ENCODE results near the gene OSTF1. TPM values are rescaled to one million over a fixed set of nuclear protein-coding genes. Genes with fewer than 3 reads are reported as not detected.

OSTF1 gene
- total RNA-seq, 1 donor from 2014 or later = 122 TPM

DNA sequence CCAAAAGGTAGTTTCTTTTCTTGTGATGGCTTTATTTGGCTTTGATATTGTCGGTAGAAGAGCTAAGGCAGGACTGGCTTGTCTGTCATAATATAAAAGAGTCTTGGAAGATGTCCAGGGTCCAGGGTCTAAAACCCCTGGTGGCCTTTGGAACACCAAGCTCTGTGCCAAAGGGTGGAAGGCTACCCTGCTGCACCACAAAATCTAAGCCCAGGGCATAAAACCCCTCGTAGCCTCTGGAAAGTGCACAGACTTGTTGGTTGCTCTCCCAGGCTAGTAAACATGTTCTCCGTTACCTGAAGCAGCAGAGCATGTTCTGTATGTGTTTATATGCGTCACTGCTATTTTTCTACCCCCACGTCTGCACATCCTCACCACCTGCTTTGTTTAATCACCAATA is 75.5 kb downstream of the OSTF1 start:
- DNase-seq (ENCODE audit: low read depth, low spot score) = no peak

DNA sequence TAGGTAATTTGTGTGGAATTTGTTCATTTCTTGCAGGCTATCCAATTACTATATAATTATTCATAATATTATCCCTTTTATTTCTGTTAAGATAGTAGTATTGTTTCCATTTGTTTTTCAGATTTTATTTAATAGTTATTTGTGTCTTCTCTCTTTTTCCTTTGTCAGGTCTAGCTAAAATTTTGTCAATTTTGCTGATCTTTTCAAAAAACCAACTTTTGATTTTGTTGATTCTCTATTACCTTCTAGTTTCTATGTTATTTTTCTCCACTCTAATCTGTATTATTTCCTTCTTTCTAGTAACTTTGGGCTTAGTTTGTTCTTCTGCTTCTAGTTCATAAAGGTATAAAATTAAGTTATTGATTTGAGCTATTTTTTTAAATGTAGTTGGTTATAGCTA is 76.3 kb downstream of the OSTF1 start:
- no peak for DNase-seq (ENCODE audit: low read depth, low spot score)

DNA sequence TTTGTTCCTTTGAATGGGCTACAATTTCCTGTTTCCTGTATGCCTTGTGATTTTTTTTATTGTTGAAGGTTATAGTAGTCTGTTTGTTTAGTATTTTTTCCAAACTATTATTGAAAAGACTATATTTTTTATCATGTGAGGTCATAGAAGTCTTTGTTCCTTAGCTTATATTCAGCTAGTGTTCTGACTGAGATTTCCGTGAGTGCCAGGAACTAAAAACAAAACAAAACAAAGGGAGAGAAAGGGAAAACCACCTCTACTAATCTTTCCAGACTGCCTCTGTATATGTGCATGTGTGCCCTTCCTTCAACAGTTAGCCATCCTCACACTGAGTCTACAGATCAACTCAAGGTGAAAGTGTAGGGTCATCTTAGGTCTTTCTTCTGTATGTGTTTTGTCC is 79.0 kb downstream of the OSTF1 start:
- no peak for DNase-seq (ENCODE audit: low read depth, low spot score)

DNA sequence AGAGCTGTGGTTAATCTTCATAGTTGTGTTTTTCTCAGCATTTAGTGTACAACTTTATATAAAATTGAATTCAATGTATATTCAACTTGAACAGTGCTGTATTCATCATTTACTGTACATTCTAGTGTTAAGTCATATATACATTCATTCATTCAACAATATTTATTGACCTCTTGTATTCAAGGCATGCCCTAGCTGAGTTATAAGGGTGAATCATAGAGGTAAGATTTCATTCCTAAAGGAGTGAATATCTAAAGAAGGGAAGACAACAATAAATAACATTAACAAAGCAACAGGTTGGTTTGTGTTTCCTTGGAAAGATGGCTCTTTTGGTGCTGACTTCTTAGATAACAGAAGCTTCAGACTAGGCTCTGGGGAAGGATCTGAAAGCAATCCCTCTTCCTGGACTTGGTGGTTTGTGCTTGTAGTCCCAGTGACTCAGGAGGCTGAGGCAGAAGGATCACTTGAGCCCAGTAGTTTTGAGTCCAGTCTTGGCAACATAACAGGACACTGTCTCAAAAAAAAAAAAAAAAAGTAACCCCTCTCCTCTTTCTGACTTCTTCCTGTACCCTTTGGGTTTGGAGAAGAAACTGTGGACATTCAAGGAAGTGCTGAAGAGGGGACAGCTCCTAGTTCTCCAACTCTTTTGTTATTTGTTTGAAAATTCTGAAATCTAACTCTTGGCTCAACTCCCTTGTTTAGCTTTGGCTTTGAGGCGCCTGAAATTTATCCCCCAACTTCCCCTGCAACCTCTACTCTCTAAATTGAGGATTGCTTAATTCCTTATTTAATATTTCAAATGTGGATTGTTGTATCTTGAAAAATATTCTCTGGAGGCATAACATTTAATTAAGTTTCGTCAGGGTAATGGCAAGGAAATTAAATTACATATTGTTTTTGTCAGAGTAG is 80.2 kb downstream of the OSTF1 start:
- no peak for DNase-seq (ENCODE audit: low read depth, low spot score)

DNA sequence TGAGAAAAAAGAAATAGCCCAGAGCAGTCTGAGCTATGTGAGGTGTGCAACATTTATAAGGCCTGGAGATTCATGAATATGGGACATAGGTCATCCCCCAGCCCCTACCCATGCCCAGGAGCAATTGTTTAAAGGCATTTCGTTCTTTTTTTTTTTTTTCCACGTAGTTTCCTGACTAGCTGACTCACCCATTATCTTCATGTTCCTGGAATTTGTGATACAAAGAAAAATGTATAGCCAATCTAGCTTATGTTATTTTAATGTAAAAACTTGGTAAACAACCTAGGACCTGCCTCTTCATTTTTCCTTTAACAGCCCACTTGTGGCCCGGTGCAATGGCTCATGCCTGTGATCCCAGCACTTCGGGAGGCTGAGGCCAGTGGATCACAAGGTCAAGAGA is 81.3 kb downstream of the OSTF1 start:
- peak; percentile 93 for DNase-seq (ENCODE audit: low read depth, low spot score)

DNA sequence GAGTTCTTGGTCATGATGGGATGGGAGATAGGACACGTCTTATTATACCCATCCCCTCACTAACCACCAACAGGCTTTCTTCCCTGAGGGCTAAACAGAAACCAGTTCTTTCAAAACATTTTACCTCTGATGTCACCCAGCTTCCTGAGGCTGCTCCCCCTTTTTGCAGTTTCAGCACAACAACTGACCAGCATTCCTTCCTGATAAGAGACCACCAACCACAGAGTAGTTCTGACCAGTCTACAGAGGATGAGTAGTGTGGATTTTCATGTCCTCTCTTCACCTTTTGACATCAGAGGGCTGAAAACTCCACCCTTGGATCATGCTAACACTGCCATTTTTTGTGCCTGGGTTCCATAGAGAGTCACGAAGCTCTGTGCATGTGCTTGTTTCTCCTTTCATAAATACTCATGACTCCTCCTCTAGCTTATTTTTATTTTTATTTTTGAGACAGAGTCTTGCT is 82.6 kb downstream of the OSTF1 start:
- DNase-seq (ENCODE audit: low read depth, low spot score) = no peak

DNA sequence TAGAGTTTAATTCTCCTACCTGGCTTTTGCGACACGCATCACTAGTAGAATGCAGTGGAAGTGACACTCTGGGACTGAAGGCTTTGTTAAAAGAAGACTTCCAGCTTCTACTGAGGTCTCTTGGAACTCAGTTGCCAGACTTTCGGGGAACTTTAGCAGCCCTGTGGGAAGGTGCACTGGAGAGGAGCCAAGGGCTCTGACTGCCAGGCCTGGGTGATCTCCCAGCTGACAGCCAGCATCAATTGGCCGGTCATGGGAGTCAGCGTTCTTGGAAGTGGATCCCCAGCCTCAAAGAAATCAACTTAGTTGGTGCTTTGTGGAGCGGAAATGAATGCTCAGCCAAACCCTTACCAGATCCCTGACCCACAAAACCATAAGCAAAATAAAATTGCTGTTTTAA is 87.1 kb downstream of the OSTF1 start:
- DNase-seq (ENCODE audit: low read depth, low spot score) = no peak

DNA sequence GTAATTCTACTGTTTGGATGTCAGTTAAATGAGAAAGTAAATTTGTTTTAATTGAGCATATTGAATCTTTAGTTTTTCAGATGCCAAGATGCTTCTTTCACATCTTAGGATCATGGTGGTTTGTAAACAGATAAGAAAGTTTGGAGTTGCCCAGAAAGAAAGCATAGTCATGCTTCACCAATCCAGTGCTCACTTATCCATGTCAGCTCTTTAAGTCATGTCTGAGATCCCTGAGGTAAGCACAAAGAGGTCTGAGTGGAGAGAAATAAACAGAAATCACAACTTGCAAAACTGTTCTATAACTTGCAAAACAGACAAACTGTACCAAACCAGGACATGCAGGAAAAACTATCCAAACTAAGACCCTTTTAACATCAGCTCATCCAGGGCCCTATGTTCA is 87.7 kb downstream of the OSTF1 start:
- no peak for DNase-seq (ENCODE audit: low read depth, low spot score)

DNA sequence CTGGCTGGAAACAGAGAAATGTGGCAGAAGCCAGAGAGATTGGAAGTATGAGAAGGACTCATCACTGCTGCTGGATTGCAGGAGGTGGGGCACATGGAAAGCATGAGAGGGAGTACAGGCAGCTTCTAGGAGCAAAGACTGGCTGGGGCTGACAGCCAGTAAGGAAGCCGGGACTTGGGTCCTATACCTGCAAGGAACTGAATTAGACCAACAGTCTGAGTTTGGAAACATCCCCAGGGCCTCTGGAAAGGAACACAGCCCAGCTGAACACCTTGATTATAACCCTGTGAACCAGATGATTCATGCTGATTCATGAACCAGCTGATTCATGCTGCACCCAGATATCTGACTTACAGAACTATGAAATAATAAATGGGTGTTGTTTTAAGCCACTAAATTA is 93.4 kb downstream of the OSTF1 start:
- no peak for DNase-seq (ENCODE audit: low read depth, low spot score)

DNA sequence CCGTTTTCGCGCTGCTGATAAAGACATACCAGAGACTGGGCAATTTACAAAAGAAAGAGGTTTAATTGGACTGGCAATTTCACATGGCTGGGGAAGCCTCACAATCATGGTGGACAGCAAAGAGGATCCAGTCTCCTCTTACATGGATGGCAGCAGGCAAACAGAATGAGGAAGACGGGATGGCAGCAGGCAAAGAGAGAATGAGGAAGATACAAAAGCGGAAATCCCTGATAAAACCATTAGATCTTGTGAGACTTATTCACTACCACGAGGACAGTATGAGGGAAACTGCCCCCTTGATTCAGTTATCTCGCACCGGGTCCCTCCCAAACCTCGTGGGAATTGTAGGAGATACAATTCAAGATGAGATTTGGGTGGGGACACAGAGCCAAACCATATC is 95.0 kb downstream of the OSTF1 start:
- DNase-seq (ENCODE audit: low read depth, low spot score) = no peak

DNA sequence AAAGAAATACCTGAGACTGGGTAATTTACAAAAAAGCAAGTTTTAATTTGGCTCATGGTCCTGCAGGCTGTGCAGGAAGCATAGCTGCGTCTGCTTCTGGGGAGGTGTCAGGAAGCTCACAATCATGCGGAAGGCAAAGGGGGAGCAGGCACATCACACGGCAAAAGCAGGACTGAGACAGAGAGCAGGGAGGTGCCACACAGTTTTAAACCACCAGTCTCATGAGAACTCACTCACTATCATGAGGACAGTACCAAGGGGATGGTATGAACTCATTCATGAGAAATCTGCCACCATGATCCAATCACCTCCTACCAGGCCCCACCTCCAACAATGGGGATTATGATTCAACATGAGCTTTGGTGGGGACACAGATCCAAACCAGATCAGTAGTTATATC is 96.2 kb downstream of the OSTF1 start:
- no peak for DNase-seq (ENCODE audit: low read depth, low spot score)

DNA sequence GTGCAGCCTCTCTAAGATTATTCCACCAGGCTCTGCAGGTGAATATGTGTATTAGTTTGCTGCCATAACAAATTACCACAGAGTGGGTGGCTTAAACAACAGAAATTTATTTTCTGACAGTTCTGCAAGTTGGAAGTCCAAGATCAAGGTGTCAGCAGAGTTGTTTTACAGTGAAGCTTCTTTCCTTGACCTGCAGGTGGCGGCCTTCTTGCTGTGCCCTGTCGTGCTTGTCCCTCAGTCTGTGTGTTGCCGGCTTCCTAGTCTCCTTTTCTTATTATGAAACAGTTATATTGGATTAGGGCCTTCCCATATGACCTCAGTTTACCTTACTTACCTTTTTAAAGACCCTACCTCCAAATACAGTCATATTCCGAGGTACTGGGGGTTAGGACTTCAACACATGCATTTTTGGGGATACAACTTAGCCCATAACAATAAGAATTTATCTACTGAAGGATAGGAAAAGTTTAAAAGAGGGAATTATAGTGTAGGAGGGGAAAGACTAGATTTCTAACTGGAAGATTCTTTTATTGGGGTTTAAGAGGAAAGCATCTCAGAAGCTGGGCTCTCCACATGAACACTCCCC is 97.4 kb downstream of the OSTF1 start:
- DNase-seq (ENCODE audit: low read depth, low spot score) = no peak

DNA sequence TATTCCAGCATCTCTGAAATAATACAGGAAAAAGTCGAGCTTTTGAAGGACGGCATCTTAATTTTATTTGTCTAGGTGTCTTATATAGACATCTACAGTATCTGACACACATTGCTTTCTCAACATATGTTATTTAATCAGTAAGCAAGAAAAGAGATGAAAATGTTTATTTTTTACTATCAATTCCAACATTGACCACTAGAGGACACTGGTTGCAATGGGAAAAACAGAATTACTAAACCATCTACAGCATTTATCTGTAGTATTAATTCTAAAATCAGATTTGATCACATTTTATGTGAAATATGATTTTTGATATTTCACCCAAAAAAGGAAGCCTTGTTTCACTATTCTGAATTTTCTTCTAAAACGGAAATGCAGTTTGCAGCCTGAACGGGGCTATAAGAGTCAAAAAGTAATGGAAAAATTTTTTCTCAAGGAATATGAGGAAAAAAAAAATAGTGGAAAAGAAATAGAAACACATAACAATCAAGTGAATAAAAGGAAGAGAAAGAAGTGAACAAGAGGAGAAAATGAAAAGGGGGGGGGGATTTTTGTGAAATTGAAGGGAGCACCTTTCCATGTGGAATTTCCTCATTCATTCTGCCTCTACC is 98.6 kb downstream of the OSTF1 start:
- DNase-seq (ENCODE audit: low read depth, low spot score) = no peak

DNA sequence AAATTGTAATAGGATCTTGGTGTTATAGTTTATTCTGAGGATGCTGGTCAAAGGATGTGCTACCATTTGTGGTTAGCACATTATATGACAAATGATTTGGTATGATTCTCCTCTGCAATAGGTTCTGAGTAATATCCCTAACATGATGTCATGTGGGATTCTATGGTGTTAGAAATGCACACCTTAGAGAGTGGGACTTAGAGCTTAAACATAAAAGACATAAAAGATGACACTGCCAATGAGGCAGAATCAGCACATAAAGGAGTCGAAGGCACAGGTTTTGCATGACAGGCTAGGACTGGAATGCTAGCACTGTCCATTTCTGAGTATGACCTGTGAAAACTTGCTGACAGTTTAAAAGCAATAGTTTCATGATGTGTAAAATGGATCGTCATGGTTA is 100.4 kb downstream of the OSTF1 start:
- DNase-seq (ENCODE audit: low read depth, low spot score) = no peak

DNA sequence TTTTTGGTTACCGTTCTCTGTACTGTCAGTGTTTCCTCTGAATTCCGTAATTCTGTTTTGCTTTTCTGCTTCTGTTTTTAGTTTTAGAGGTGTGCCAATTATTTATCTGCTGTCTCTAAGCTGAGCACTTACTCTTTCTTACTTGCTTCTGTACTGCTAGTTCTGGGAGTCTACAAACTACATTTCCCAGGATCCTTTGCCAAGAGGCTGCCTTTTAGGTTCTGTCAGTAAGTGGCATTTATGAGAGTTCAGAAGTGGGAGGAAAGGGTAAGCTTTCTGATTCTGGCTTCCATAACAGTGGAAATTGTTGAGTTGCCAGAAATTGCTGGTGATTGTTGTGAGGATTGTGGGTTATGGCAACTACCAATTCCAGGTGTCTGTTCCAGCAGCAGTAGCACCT is 102.4 kb downstream of the OSTF1 start:
- no peak for DNase-seq (ENCODE audit: low read depth, low spot score)

Other genes starting within 250 kb of the OSTF1 start
- gene TRPM6, start 200.6 kb upstream of the OSTF1 start, total RNA-seq = 0.07 TPM in 2 replicates
- gene C9orf40, start 135.6 kb upstream of the OSTF1 start, total RNA-seq = 3.0 and 4.8 TPM in 2 replicates
- gene CARNMT1, start 60.2 kb upstream of the OSTF1 start, total RNA-seq = 24.0 and 33.9 TPM in 2 replicates
- gene NMRK1, start 359 bp upstream of the OSTF1 start, total RNA-seq = 21.8 and 32.9 TPM in 2 replicates